Measurements from ENCODE around the gene MAN2C1. TPM values are rescaled to one million over a fixed set of nuclear protein-coding genes. Genes with fewer than 3 reads are reported as not detected.

The MAN2C1 gene
- total RNA-seq, 3 donors from 2014 or later: 112 to 259 (median 169) TPM

DNA sequence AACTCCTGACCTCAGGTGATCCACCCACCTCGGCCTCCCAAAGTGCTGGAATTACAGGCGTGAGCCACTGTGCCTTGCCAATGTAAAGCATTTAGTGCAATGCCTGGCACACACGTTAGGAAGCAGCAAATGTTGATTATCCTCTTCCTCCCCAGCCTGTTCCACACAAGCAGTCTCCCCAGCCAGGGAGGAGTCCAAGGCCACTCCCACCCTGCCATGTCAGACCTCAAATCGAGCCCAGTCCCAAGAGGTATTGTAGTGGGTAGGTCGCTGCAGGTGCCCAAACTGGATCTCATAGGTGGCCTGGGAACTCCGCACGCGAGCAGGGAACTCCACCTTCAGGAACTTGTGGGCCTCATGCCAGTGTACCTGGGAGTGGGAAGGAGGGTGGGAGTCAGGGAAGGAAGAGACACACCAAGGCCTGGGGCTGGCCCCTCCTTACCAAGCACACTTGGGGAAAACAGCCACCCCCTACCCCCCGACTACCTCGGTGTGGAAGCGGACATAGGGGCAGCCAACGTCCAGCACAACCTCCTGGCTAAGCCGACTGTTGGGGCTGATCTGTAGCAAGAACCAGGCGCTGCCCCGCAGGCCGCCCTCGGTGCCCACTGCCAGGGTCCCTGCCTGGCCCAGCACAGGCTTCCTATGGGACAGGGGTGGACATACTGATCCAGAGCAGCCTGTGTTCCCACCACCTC lies 10.3 kb downstream of the MAN2C1 start:
- Histone ChIP-seq H3K4me3 (no peak overlapping the region), H3K27me3 (no peaks in the 10 kb centered on the region), H3K4me1 (no peaks in the 10 kb centered on the region), H3K9me3 (no peaks in the 10 kb centered on the region), H3K36me3 (peaks cover 9% of the 10 kb centered on the region), H3K27ac (no peak overlapping the region)
- TF ChIP-seq, protein P1, sequence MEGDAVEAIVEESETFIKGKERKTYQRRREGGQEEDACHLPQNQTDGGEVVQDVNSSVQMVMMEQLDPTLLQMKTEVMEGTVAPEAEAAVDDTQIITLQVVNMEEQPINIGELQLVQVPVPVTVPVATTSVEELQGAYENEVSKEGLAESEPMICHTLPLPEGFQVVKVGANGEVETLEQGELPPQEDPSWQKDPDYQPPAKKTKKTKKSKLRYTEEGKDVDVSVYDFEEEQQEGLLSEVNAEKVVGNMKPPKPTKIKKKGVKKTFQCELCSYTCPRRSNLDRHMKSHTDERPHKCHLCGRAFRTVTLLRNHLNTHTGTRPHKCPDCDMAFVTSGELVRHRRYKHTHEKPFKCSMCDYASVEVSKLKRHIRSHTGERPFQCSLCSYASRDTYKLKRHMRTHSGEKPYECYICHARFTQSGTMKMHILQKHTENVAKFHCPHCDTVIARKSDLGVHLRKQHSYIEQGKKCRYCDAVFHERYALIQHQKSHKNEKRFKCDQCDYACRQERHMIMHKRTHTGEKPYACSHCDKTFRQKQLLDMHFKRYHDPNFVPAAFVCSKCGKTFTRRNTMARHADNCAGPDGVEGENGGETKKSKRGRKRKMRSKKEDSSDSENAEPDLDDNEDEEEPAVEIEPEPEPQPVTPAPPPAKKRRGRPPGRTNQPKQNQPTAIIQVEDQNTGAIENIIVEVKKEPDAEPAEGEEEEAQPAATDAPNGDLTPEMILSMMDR (IDR thresholded peaks at IDR 0.05): no peak
- TF ChIP-seq POLR2AphosphoS5 (IDR thresholded peaks at IDR 0.05) (no peak), POLR2A (IDR thresholded peaks at IDR 0.05) (no peak)
- DNase-seq (ENCODE audit: low spot score in 2 of 2): no peak
- intact Hi-C loops (cut with DNase I; ENCODE audit: low total_unique reads): no loop called here

DNA sequence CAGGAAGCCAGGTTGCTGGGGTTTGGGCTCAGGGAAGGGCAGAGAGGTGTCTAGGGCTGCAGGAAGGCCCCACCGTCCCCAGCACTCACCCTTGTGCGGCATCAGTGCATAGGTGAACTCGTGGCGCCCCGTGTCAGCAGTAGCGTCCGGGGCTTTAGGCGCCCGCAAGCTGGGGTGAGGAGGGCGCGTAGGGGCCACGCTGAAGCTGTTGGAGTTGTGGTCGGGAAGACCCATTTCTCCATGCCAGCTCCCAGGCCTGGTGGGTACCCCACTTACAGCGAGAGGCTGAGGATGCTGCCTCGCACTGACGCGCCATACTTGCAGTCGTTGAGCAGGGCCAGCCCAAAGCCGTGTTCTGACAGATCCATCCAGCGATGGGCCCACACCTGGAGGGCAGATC lies 11.9 kb downstream of the MAN2C1 start:
- H3K27ac ChIP-seq: no peak overlapping the region

DNA sequence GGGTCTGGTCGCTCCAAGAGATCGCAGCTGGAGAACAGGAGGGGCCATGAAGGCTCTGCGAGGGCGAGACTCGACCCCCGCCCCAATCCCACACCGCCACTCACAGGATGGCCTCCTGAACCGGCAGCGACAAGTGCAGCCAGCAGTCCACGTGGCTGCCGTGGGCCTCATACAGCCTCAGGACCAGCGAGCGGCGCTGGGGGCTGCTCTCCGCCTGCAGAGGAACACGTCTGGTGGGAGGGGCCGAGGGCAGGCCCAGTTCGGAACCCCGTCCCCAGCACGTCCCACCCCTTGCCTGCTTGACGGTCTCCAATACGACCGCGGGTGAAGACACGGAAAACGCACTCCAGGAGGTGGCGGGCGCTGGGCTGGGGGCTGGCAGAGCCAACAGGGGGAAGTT lies 12.4 kb downstream of the MAN2C1 start:
- Histone ChIP-seq H3K27ac (no peak overlapping the region), H3K36me3 (peaks cover 4% of the 10 kb centered on the region), H3K9me3 (no peaks in the 10 kb centered on the region), H3K4me3 (no peak overlapping the region), H3K27me3 (no peaks in the 10 kb centered on the region), H3K4me1 (no peaks in the 10 kb centered on the region)
- intact Hi-C loops (cut with DNase I; ENCODE audit: low total_unique reads): loop anchor here (1.0 kb wide), 1 partner anchor 260 kb away; no protein-coding TSS in a partner anchor
- TF ChIP-seq POLR2A (IDR thresholded peaks at IDR 0.05): no peak
- no peak for DNase-seq (ENCODE audit: low spot score in 2 of 2)

More for the DNA sequence above, 11.9 kb downstream of the MAN2C1 start:
- Histone ChIP-seq H3K9me3 (no peaks in the 10 kb centered on the region), H3K4me1 (no peaks in the 10 kb centered on the region), H3K36me3 (peaks cover 9% of the 10 kb centered on the region), H3K4me3 (no peak overlapping the region), H3K27me3 (no peaks in the 10 kb centered on the region)
- DNase-seq (ENCODE audit: low spot score in 2 of 2): no peak
- intact Hi-C loops (cut with DNase I; ENCODE audit: low total_unique reads): loop anchor here (1.0 kb wide), 1 partner anchor 260 kb away; no protein-coding TSS in a partner anchor
- TF ChIP-seq, protein P1 (IDR thresholded peaks at IDR 0.05): no peak
- TF ChIP-seq POLR2A (IDR thresholded peaks at IDR 0.05): no peak
- TF ChIP-seq POLR2AphosphoS5 (IDR thresholded peaks at IDR 0.05): no peak

DNA sequence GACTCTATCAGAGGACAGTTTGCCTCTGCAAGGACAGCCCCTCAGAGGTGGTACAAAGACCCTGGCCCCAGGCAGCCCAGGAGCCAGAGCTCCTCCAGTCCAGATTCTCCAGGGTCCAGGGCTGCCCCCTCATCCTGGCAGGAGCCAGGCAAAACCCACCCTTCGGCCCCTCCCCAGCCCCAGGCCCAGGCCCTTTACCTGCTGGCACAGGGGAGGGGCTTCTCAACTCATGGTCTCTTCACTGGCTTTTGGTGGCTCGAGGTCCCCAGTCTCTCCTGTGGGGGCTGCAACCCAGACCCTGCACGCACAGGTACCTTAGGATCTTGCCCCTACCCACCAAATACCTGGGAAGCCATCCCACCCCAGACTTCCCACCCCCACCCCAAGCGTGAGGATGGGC lies 13.0 kb downstream of the MAN2C1 start:
- intact Hi-C loops (cut with DNase I; ENCODE audit: low total_unique reads): no loop called here
- TF ChIP-seq POLR2AphosphoS5 (IDR thresholded peaks at IDR 0.05): no peak
- TF ChIP-seq, protein P1 (IDR thresholded peaks at IDR 0.05): no peak
- TF ChIP-seq POLR2A (IDR thresholded peaks at IDR 0.05): no peak
- no peaks in the 10 kb centered on the region for H3K27me3 ChIP-seq
- H3K36me3 ChIP-seq: peaks cover 4% of the 10 kb centered on the region
- H3K27ac ChIP-seq: no peak overlapping the region
- H3K9me3 ChIP-seq: no peaks in the 10 kb centered on the region
- no peak overlapping the region for H3K4me3 ChIP-seq
- DNase-seq (ENCODE audit: low spot score in 2 of 2): no peak
- H3K4me1 ChIP-seq: no peaks in the 10 kb centered on the region

DNA sequence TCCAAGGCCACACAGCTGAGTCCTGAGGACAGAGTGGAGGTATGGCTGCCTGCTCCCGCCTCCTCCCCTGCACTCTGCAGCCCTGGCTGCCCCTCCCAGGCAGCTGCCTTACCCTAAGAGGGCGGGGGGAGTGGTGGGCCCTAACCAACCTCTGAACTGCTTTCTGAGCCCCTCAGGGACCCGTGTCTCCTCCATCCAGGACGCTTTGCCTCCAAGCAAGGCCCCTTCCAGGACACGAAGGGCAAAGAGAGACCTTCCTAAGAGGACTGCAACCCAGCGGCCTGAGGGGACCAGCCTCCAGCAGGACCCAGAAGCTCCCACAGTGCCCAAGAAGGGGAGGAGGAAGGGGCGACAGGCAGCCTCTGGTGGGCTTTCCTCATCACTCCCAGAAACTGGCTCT lies 14.0 kb downstream of the MAN2C1 start:
- no peaks in the 10 kb centered on the region for H3K9me3 ChIP-seq
- no peaks in the 10 kb centered on the region for H3K27me3 ChIP-seq
- no peak overlapping the region for H3K4me3 ChIP-seq
- intact Hi-C loops (cut with DNase I; ENCODE audit: low total_unique reads): no loop called here
- DNase-seq (ENCODE audit: low spot score in 2 of 2): no peak
- H3K27ac ChIP-seq: no peak overlapping the region
- peaks cover 4% of the 10 kb centered on the region for H3K36me3 ChIP-seq
- H3K4me1 ChIP-seq: no peaks in the 10 kb centered on the region
- no peak for TF ChIP-seq POLR2A (IDR thresholded peaks at IDR 0.05)
- TF ChIP-seq, protein P1 (IDR thresholded peaks at IDR 0.05): no peak
- no peak for TF ChIP-seq POLR2AphosphoS5 (IDR thresholded peaks at IDR 0.05)

Data from breast epithelium (tissue), 4 donors.